Glutamatergic neuron (in vitro differentiated cells): Measurements from ENCODE around the gene RPAP2. TPM values are rescaled to one million over a fixed set of nuclear protein-coding genes. Genes with fewer than 3 reads are reported as not detected.

Experiments
- DNase-seq: peaks from one replicate; pipeline ENCODE4 v3.0.0; 2022
- H3K27ac Mint-ChIP-seq: one replicate; pipeline ENCODE4 v1.8.0; 2020; ENCODE audit warnings: mild to moderate bottlenecking, mixed read lengths, inconsistent platforms; ENCODE audit not compliant: unreplicated experiment
- H3K27me3 Mint-ChIP-seq: one replicate; pipeline ENCODE4 v1.8.0; 2020; ENCODE audit warnings: mild to moderate bottlenecking, moderate library complexity, mixed read lengths, inconsistent platforms; ENCODE audit not compliant: unreplicated experiment
- H3K36me3 Mint-ChIP-seq: one replicate; pipeline ENCODE4 v1.8.0; 2020; ENCODE audit warnings: mild to moderate bottlenecking, mixed read lengths, inconsistent platforms; ENCODE audit not compliant: unreplicated experiment
- H3K4me1 Mint-ChIP-seq: one replicate; pipeline ENCODE4 v1.8.0; 2020; ENCODE audit warnings: mild to moderate bottlenecking, low read depth, mixed read lengths, inconsistent platforms; ENCODE audit not compliant: unreplicated experiment
- H3K4me3 Mint-ChIP-seq: one replicate; pipeline ENCODE4 v1.8.0; 2020; ENCODE audit warnings: mild to moderate bottlenecking, mixed read lengths, inconsistent platforms; ENCODE audit not compliant: unreplicated experiment
- H3K9me3 Mint-ChIP-seq: one replicate; pipeline ENCODE4 v1.8.0; 2020; ENCODE audit warnings: mild to moderate bottlenecking, moderate library complexity, mixed read lengths, inconsistent platforms; ENCODE audit not compliant: unreplicated experiment
- CTCF ChIP-seq: fragments of 200-600 bp; sonication (generic); IDR thresholded peaks from one replicate; pipeline ENCODE4 v1.5.0; 2021; ENCODE audit not compliant: partially characterized antibody, unreplicated experiment
- total RNA-seq: library from RNA; stranded (reverse); fragmentation: NEBNext Ultra II Directional; extraction: Animal tissue kit (Norgen Biotek cat#: 25700); gene quantifications from one replicate; pipeline ENCODE4 v1.2.1, GENCODE V29; 2021; ENCODE audit not compliant: unreplicated experiment

The RPAP2 gene
- total RNA-seq, 1 donor from 2014 or later = 26.4 TPM

GRCh38 chr1:92323473-92324453, 24.9 kb downstream of the RPAP2 start:
- no peak overlapping the region for H3K4me3 Mint-ChIP-seq

GRCh38 chr1:92324784-92325183, 25.9 kb downstream of the RPAP2 start:
- Mint-ChIP-seq H3K9me3 (peaks cover 6% of the 10 kb centered on the region), H3K27ac (no peak overlapping the region), H3K4me1 (no peaks in the 10 kb centered on the region), H3K4me3 (no peak overlapping the region), H3K27me3 (no peaks in the 10 kb centered on the region), H3K36me3 (peaks cover 17% of the 10 kb centered on the region)
- DNase-seq = no peak
- no peak for TF ChIP-seq CTCF

More at GRCh38 chr1:92323473-92324453, 24.9 kb downstream of the RPAP2 start:
- Mint-ChIP-seq H3K4me1 (no peaks in the 10 kb centered on the region), H3K27me3 (no peaks in the 10 kb centered on the region), H3K9me3 (peaks cover 6% of the 10 kb centered on the region), H3K27ac (no peak overlapping the region), H3K36me3 (peaks cover 10% of the 10 kb centered on the region)
- no peak for DNase-seq
- TF ChIP-seq CTCF = no peak

GRCh38 chr1:92326681-92327080, 27.8 kb downstream of the RPAP2 start:
- no peak overlapping the region for H3K27ac Mint-ChIP-seq
- no peak for TF ChIP-seq CTCF

GRCh38 chr1:92327794-92328193, 28.9 kb downstream of the RPAP2 start:
- DNase-seq = no peak
- no peaks in the 10 kb centered on the region for H3K4me1 Mint-ChIP-seq
- H3K27ac Mint-ChIP-seq = no peak overlapping the region
- H3K27me3 Mint-ChIP-seq = no peaks in the 10 kb centered on the region
- TF ChIP-seq CTCF = no peak
- peaks cover 6% of the 10 kb centered on the region for H3K9me3 Mint-ChIP-seq
- H3K4me3 Mint-ChIP-seq = no peak overlapping the region
- peaks cover 17% of the 10 kb centered on the region for H3K36me3 Mint-ChIP-seq

More at GRCh38 chr1:92326681-92327080, 27.8 kb downstream of the RPAP2 start:
- no peak overlapping the region for H3K4me3 Mint-ChIP-seq
- H3K9me3 Mint-ChIP-seq = peaks cover 6% of the 10 kb centered on the region
- no peaks in the 10 kb centered on the region for H3K27me3 Mint-ChIP-seq
- peaks cover 17% of the 10 kb centered on the region for H3K36me3 Mint-ChIP-seq
- H3K4me1 Mint-ChIP-seq = no peaks in the 10 kb centered on the region
- no peak for DNase-seq
